IMR-90 (cell line): ENCODE measurements around the gene CWH43. TPM values are rescaled to one million over a fixed set of nuclear protein-coding genes. Genes with fewer than 3 reads are reported as not detected.

Experiments
- ATAC-seq: fragments of 200-7000 bp; cut with Tn5 transposase; 2 replicates; pipeline ENCODE4 v1.9.1; 2020; ENCODE audit warnings: low read depth, mild to moderate bottlenecking, moderate library complexity
- BruUV-seq: library from RNA; stranded (reverse); fragments of 400-500 nt; replicated peaks from 2 replicates; lab custom pipeline; 2021; lab: Mats Ljungman, UMichigan
- CTCF ChIA-PET: fragments of 300-600 bp; formaldehyde crosslinking; extraction: SDS; loops from one replicate; lab custom pipeline; 2021; ENCODE audit warnings: antibody characterized with exemption; lab: Yijun Ruan, JAX
- POLR2A ChIA-PET: fragments of 300-600 bp; sonication (Branson Sonifier 250); formaldehyde crosslinking; loops from one replicate; lab custom pipeline; 2022; ENCODE audit warnings: antibody characterized with exemption; ENCODE audit not compliant: unreplicated experiment; lab: Charles Lee
- DNase-seq: peaks from one replicate; pipeline ENCODE4 v3.0.0; 2013
- H2AFZ ChIP-seq: replicated peaks from 2 replicates; pipeline ENCODE3; 2013; ENCODE audit warnings: low read length, mild to moderate bottlenecking; ENCODE audit not compliant: poor library complexity
- H2AK5ac ChIP-seq: 2 replicates; pipeline ENCODE4 v1.6.1; 2013; ENCODE audit warnings: low read depth, low read length, inconsistent platforms
- H2AK9ac ChIP-seq: replicated peaks from 2 replicates; pipeline ENCODE3; 2013; ENCODE audit warnings: mild to moderate bottlenecking, low read depth, low read length, moderate library complexity; ENCODE audit not compliant: poor library complexity
- H2BK120ac ChIP-seq: 2 replicates; pipeline ENCODE4 v1.6.1; 2013; ENCODE audit warnings: low read depth, low read length, inconsistent platforms
- H2BK15ac ChIP-seq: 3 replicates; pipeline ENCODE4 v1.6.1; 2013; ENCODE audit warnings: low read depth, low read length, inconsistent platforms
- H2BK20ac ChIP-seq: 2 replicates; pipeline ENCODE4 v1.6.1; 2013; ENCODE audit warnings: low read depth, mild to moderate bottlenecking, inconsistent platforms, low read length, moderate library complexity
- H2BK5ac ChIP-seq: 2 replicates; pipeline ENCODE4 v1.6.1; 2013; ENCODE audit warnings: mild to moderate bottlenecking, low read depth, low read length, inconsistent platforms; ENCODE audit not compliant: poor library complexity, severe bottlenecking
- H3K14ac ChIP-seq: replicated peaks from 2 replicates; pipeline ENCODE4 v1.6.1; 2013; ENCODE audit warnings: low read depth, low read length, inconsistent platforms
- H3K18ac ChIP-seq: 2 replicates; pipeline ENCODE4 v1.6.1; 2013; ENCODE audit warnings: low read depth, low read length, control low read depth
- H3K23ac ChIP-seq: 2 replicates; pipeline ENCODE4 v1.6.1; 2013; ENCODE audit warnings: low read depth, low read length, inconsistent platforms
- H3K27ac ChIP-seq: 2 replicates; pipeline ENCODE4 v1.5.1; 2013; ENCODE audit warnings: mild to moderate bottlenecking, control low read depth, low read length; ENCODE audit not compliant: insufficient read depth
- H3K27me3 ChIP-seq: 2 replicates; pipeline ENCODE4 v1.6.1; 2013; ENCODE audit warnings: low read length; ENCODE audit not compliant: control insufficient read depth, insufficient read depth
- H3K36me3 ChIP-seq: 2 replicates; pipeline ENCODE4 v1.6.1; 2013; ENCODE audit warnings: low read length, mixed read lengths; ENCODE audit not compliant: control insufficient read depth, insufficient read depth
- H3K4ac ChIP-seq: 2 replicates; pipeline ENCODE4 v1.6.1; 2013; ENCODE audit warnings: low read depth, low read length, inconsistent platforms
- H3K4me1 ChIP-seq: 2 replicates; pipeline ENCODE4 v1.6.1; 2013; ENCODE audit warnings: low read length, mixed read lengths; ENCODE audit not compliant: control insufficient read depth, insufficient read depth
- H3K4me2 ChIP-seq: 2 replicates; pipeline ENCODE4 v1.6.1; 2013; ENCODE audit warnings: low read depth, mild to moderate bottlenecking, control low read depth, low read length, moderate library complexity
- H3K4me3 ChIP-seq: 2 replicates; pipeline ENCODE4 v1.5.1; 2013; ENCODE audit warnings: low read depth, mild to moderate bottlenecking, control low read depth, low read length, moderate library complexity; ENCODE audit not compliant: insufficient read depth
- H3K56ac ChIP-seq: 2 replicates; pipeline ENCODE4 v1.6.1; 2013; ENCODE audit warnings: low read length, inconsistent platforms; ENCODE audit not compliant: insufficient read depth; ENCODE audit errors: extremely low read depth
- H3K79me1 ChIP-seq, 2 experiments: 2 replicates each; pipeline ENCODE4 v1.6.1; 2013; ENCODE audit warnings: low read length in 2 of 2, inconsistent platforms in 1 of 2, low read depth in 1 of 2
- H3K9ac ChIP-seq: 2 replicates; pipeline ENCODE4 v1.6.1; 2013; ENCODE audit warnings: low read depth, low read length, control low read depth
- H3K9me1 ChIP-seq: 2 replicates; pipeline ENCODE4 v1.6.1; 2013; ENCODE audit warnings: low read length, inconsistent platforms; ENCODE audit not compliant: insufficient read depth
- H3K9me3 ChIP-seq: 2 replicates; pipeline ENCODE4 v1.6.1; 2013; ENCODE audit warnings: low read length; ENCODE audit not compliant: control insufficient read depth, insufficient read depth
- H4K20me1 ChIP-seq: 2 replicates; pipeline ENCODE4 v1.6.1; 2013; ENCODE audit warnings: low read length, inconsistent platforms; ENCODE audit not compliant: insufficient read depth
- H4K5ac ChIP-seq: 2 replicates; pipeline ENCODE4 v1.6.1; 2013; ENCODE audit warnings: mild to moderate bottlenecking, low read depth, low read length, control low read depth
- H4K8ac ChIP-seq, 2 experiments: 2 replicates each; pipeline ENCODE4 v1.6.1; 2013; ENCODE audit warnings: low read depth in 2 of 2, low read length in 2 of 2, control low read depth in 1 of 2, inconsistent platforms in 1 of 2
- H4K91ac ChIP-seq: 2 replicates; pipeline ENCODE4 v1.6.1; 2013; ENCODE audit warnings: low read depth, low read length, inconsistent platforms; ENCODE audit not compliant: insufficient read depth
- FOS ChIP-seq: fragments of 150-350 bp; IDR thresholded peaks from 2 replicates; pipeline ENCODE4 v1.6.1; 2016; ENCODE audit warnings: low read depth, low read length
- MAFK ChIP-seq: IDR thresholded peaks from 2 replicates; pipeline ENCODE4 v1.6.1; 2012; ENCODE audit warnings: low read depth, low read length, improper control_type of control experiment
- MAZ ChIP-seq: IDR thresholded peaks from 2 replicates; pipeline ENCODE4 v1.6.1; 2012; ENCODE audit warnings: low read depth, mild to moderate bottlenecking, low read length, improper control_type of control experiment, moderate library complexity, borderline replicate concordance
- POLR2A ChIP-seq: IDR thresholded peaks from 2 replicates; pipeline ENCODE4 v1.6.1; 2012; ENCODE audit warnings: mild to moderate bottlenecking, low read depth, low read length
- RCOR1 ChIP-seq: IDR thresholded peaks from 2 replicates; pipeline ENCODE4 v1.6.1; 2012; ENCODE audit warnings: mild to moderate bottlenecking, low read length, improper control_type of control experiment; ENCODE audit not compliant: insufficient replicate concordance
- RFX5 ChIP-seq: IDR thresholded peaks from 2 replicates; pipeline ENCODE4 v1.8.0; 2012; ENCODE audit warnings: low read depth, mild to moderate bottlenecking, low read length, moderate library complexity
- SMC3 ChIP-seq: fragments of 150-350 bp; IDR thresholded peaks from 2 replicates; pipeline ENCODE4 v1.6.1; 2016; ENCODE audit warnings: low read depth, mild to moderate bottlenecking, antibody characterized with exemption, low read length, moderate library complexity
- WGBS, 2 experiments: methylation state at CpG; one replicate each; pipeline versions ENCODE4 v1.1.5 to v1.1.7; 2013; ENCODE audit warnings: missing lambda C conversion rate in 2 of 2; ENCODE audit not compliant: insufficient read length in 1 of 2; ENCODE audit errors: extremely low coverage in 2 of 2; 5-methylcytosine and 5-hydroxymethylcytosine counted together
- dilution Hi-C: fragments of 300-500 bp; cut with HindIII; formaldehyde crosslinking; loops from one replicate; pipeline ENCODE4 v1.14.3; 2018; ENCODE audit warnings: low sequenced_read_pairs; ENCODE audit not compliant: unreplicated experiment
- in situ Hi-C: fragments of 300-500 bp; cut with MboI; formaldehyde crosslinking; loops from 3 replicates; pipeline ENCODE4 v1.14.3; 2019; ENCODE audit warnings: low sequenced_read_pairs, inconsistent platforms, mixed read lengths
- intact Hi-C: fragments of 100-400 bp; cut with micrococcal nuclease; formaldehyde crosslinking; loops from 2 replicates; pipeline ENCODE4 v1.10.0; 2022
- polyA plus RNA-seq, 3 experiments: library from polyadenylated mRNA; depleted of rRNA; stranded (reverse); fragments of >200 nt; gene quantifications; 2 replicates each; pipeline ENCODE4 v1.2.3, GENCODE V29; 2012; ENCODE audit warnings: low replicate concordance in 1 of 3
- total RNA-seq: library from RNA; depleted of rRNA; stranded (reverse); fragments of >200 nt; gene quantifications from 2 replicates; pipeline ENCODE4 v1.2.3, GENCODE V29; 2012

The CWH43 gene
- total and polyA plus RNA-seq, 2 of the 4 experiments (the other 2 are of a cell fraction) = not detected

GRCh38 chr4:48958582-48958981 is 27.5 kb upstream of the CWH43 start:
- H3K18ac ChIP-seq = no peak overlapping the region
- no peaks in the 10 kb centered on the region for H3K9me3 ChIP-seq
- DNase-seq = no peak
- H2BK20ac ChIP-seq = no peak overlapping the region
- TF ChIP-seq POLR2A (no peak), MAZ (no peak), FOS (no peak), MAFK (no peak), RCOR1 (no peak), RFX5 (no peak), SMC3 (no peak)
- no peak overlapping the region for H3K27ac ChIP-seq
- intact Hi-C loops (no loop called here), in situ Hi-C loops (loop anchor here (10.0 to 25.0 kb wide), 2 partner anchors 394 to 646 kb away; no protein-coding TSS in a partner anchor), dilution Hi-C loops (no loop called here)
- no peaks in the 10 kb centered on the region for H3K79me1 ChIP-seq
- no peak overlapping the region for H2AK9ac ChIP-seq
- no peak overlapping the region for H2BK120ac ChIP-seq
- H3K36me3 ChIP-seq = no peaks in the 10 kb centered on the region
- BruUV-seq = no TSS peak
- no peak for ATAC-seq
- no peak overlapping the region for H3K9ac ChIP-seq
- no peak overlapping the region for H3K4ac ChIP-seq
- no peak overlapping the region for H3K4me3 ChIP-seq
- H2AK5ac ChIP-seq = no peak overlapping the region
- H2BK5ac ChIP-seq = no peak overlapping the region
- H3K4me2 ChIP-seq = no peak overlapping the region
- WGBS, 2 experiments = no CpG with 5 or more reads among the region's 2 CpGs
- no peak overlapping the region for H4K91ac ChIP-seq
- H3K4me1 ChIP-seq = no peaks in the 10 kb centered on the region; the same call in 1 of the 2 replicates
- peaks cover 2% of the 10 kb centered on the region; the same call in 1 of the 2 replicates for H3K27me3 ChIP-seq
- no peaks in the 10 kb centered on the region for H3K9me1 ChIP-seq
- ChIA-PET CTCF (interaction anchor here (0.5 kb wide), 1 partner anchor 265 kb away, joined by 3 read pairs; no protein-coding TSS in a partner anchor), POLR2A (no interaction called here)
- H3K56ac ChIP-seq = no peak overlapping the region
- no peak overlapping the region for H4K5ac ChIP-seq
- no peak overlapping the region for H2AFZ ChIP-seq
- H4K8ac ChIP-seq = no peak overlapping the region
- no peak overlapping the region for H2BK15ac ChIP-seq
- no peaks in the 10 kb centered on the region for H4K20me1 ChIP-seq
- no peak overlapping the region for H3K23ac ChIP-seq
- H3K14ac ChIP-seq = no peak overlapping the region
